Stimulated activated CD4-positive, alpha-beta T cell treated with anti-CD3 and anti-CD28 coated beads, Interleukin-2, amount 100 ng/mL, for 24 hours (primary cell): Measurements from ENCODE around the gene UBE2D2.
"Not testable (repeated sequence)": the region's sequence is repeated elsewhere in the genome, so short reads cannot be mapped to it uniquely, and the experiment has no call there.

Experiments used
- DNase-seq, 2 donors: peaks; one replicate each; pipeline ENCODE4 v3.0.0-alpha.2; 2020

Gene UBE2D2

GRCh38 chr5:139560752-139561654 is at the start of gene UBE2D2:
Gene UBE2D2, plus strand, starts transcription at chr5:139561339. Its CDS starts 453 bp downstream, at chr5:139561792.
- DNase-seq: peak; percentile 96 to 99

GRCh38 chr5:139512786-139513390 is 48.3 kb upstream of the UBE2D2 start:
- no peak for DNase-seq

- DNase-seq: peak; percentile 80 to 81
Measured at GRCh38 chr5:139513434-139513833, 47.7 kb upstream of the UBE2D2 start.

GRCh38 chr5:139513852-139514485 is 47.2 kb upstream of the UBE2D2 start:
- DNase-seq: no peak

GRCh38 chr5:139514486-139514856 is 46.7 kb upstream of the UBE2D2 start:
- no peak for DNase-seq

- peak; percentile 93 to 95 for DNase-seq
Measured at GRCh38 chr5:139517683-139518564, 43.2 kb upstream of the UBE2D2 start.

GRCh38 chr5:139523635-139524445 is 37.3 kb upstream of the UBE2D2 start:
- no peak for DNase-seq

GRCh38 chr5:139524446-139524845 is 36.7 kb upstream of the UBE2D2 start:
- no peak for DNase-seq

- DNase-seq: no peak
Measured at GRCh38 chr5:139524940-139525585, 36.1 kb upstream of the UBE2D2 start.

GRCh38 chr5:139525586-139526308 is 35.4 kb upstream of the UBE2D2 start:
- DNase-seq: not testable (repeated sequence)

- DNase-seq: not testable (repeated sequence)
Measured at GRCh38 chr5:139526309-139527089, 34.6 kb upstream of the UBE2D2 start.

- DNase-seq: not testable (repeated sequence)
Measured at GRCh38 chr5:139527090-139527470, 34.1 kb upstream of the UBE2D2 start.

- DNase-seq: not testable (repeated sequence)
Measured at GRCh38 chr5:139527896-139528467, 33.2 kb upstream of the UBE2D2 start.

- not testable (repeated sequence) for DNase-seq
Measured at GRCh38 chr5:139528695-139529094, 32.4 kb upstream of the UBE2D2 start.

- not testable (repeated sequence) for DNase-seq
Measured at GRCh38 chr5:139530079-139530478, 31.1 kb upstream of the UBE2D2 start.

GRCh38 chr5:139531772-139532169 is 29.4 kb upstream of the UBE2D2 start:
- DNase-seq: no peak

- DNase-seq: peak; percentile 44 to 58
Measured at GRCh38 chr5:139543423-139543991, 17.6 kb upstream of the UBE2D2 start.

- not testable (repeated sequence) for DNase-seq
Measured at GRCh38 chr5:139546593-139546992, 14.5 kb upstream of the UBE2D2 start.
